ENCODE data around the gene ECE1. TPM values are rescaled to one million over a fixed set of nuclear protein-coding genes. Genes with fewer than 3 reads are reported as not detected.

ECE1 gene
- total RNA-seq, 1 experiment from 2014 or later, result 101 TPM

DNA sequence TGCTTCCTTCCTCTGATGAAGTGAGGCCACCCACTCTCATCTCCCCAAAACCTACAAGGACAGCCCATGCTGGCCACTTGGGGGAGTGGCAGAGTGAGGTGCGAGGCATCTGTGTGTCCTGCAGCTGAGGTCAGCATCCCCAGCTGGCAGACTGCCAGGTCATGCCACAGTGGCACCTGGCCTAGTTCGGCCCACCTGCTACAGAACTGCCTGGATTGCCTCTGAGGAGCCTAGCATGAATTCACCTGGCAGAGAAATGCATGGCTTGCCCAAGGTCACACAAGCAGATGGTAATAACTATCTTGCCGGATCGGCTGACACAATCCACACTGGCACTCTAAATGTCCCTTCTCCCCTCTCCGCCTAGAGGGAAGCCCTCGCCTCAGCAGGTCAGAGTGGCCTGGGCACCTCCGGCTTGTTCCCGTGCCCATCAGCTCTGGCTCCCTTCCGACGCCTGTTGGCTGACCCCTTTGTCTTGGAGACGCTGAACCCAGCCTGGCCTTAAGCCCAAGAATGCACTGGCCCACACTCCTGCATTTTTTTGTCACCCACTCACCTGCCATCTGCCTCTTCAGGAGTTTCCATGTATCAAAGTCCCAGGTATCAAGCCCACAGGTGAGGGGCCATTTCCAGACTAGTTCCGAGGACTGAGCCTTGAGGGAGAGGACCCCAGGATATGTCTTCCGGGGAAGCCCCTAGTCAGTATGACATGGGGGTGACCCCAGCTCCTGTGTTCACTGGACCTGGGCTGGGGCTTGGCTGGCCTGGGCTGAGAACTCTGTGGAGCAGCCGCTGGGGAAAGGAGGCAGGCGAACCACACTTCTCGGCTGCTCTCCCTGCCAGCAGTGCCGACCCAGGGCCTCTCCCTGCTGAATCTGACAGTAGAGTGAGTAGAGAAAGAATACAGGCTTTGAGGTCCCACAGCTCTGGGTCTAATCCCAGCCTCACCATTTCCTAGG is 21.7 kb downstream of the ECE1 start:
- Mint-ChIP-seq H3K27me3 (ENCODE audit: unreplicated experiment) (no peaks in the 10 kb centered on the region), H3K4me3 (ENCODE audit: low read depth, unreplicated experiment) (peak overlapping the region; percentile 14), H3K4me1 (ENCODE audit: low read depth, unreplicated experiment) (peaks cover 17% of the 10 kb centered on the region), H3K9me3 (ENCODE audit: low read depth, unreplicated experiment) (no peaks in the 10 kb centered on the region), H3K36me3 (ENCODE audit: insufficient read depth, unreplicated experiment) (peaks cover 22% of the 10 kb centered on the region), H3K27ac (ENCODE audit: unreplicated experiment) (peak overlapping the region; percentile 84)
- CTCF ChIA-PET, result interaction anchor here (1.1 to 1.5 kb wide), 3 partner anchors 56 to 66 kb away, joined by 3 to 5 read pairs (median 4); no protein-coding TSS in a partner anchor
- TF ChIP-seq, protein P1, sequence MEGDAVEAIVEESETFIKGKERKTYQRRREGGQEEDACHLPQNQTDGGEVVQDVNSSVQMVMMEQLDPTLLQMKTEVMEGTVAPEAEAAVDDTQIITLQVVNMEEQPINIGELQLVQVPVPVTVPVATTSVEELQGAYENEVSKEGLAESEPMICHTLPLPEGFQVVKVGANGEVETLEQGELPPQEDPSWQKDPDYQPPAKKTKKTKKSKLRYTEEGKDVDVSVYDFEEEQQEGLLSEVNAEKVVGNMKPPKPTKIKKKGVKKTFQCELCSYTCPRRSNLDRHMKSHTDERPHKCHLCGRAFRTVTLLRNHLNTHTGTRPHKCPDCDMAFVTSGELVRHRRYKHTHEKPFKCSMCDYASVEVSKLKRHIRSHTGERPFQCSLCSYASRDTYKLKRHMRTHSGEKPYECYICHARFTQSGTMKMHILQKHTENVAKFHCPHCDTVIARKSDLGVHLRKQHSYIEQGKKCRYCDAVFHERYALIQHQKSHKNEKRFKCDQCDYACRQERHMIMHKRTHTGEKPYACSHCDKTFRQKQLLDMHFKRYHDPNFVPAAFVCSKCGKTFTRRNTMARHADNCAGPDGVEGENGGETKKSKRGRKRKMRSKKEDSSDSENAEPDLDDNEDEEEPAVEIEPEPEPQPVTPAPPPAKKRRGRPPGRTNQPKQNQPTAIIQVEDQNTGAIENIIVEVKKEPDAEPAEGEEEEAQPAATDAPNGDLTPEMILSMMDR (IDR thresholded peaks at IDR 0.05; ENCODE audit: unreplicated experiment), result no peak
- intact Hi-C loops (cut with micrococcal nuclease; ENCODE audit: unreplicated experiment), result no loop called here
- DNase-seq, result peak; percentile 60
- BruUV-seq (replicated peaks), result no TSS peak

GRCh38 chr1:21267191-21268077 is 22.8 kb downstream of the ECE1 start:
- intact Hi-C loops (cut with micrococcal nuclease; ENCODE audit: unreplicated experiment), result no loop called here
- CTCF ChIA-PET, result no interaction called here
- no peak overlapping the region for H3K4me3 Mint-ChIP-seq (ENCODE audit: low read depth, unreplicated experiment)
- TF ChIP-seq, protein P1 (IDR thresholded peaks at IDR 0.05; ENCODE audit: unreplicated experiment), result no peak
- no peaks in the 10 kb centered on the region for H3K9me3 Mint-ChIP-seq (ENCODE audit: low read depth, unreplicated experiment)
- BruUV-seq (replicated peaks), result no TSS peak
- peaks cover 25% of the 10 kb centered on the region for H3K36me3 Mint-ChIP-seq (ENCODE audit: insufficient read depth, unreplicated experiment)
- H3K4me1 Mint-ChIP-seq (ENCODE audit: low read depth, unreplicated experiment), result peaks cover 23% of the 10 kb centered on the region
- no peak for DNase-seq
- no peak overlapping the region for H3K27ac Mint-ChIP-seq (ENCODE audit: unreplicated experiment)
- H3K27me3 Mint-ChIP-seq (ENCODE audit: unreplicated experiment), result no peaks in the 10 kb centered on the region

DNA sequence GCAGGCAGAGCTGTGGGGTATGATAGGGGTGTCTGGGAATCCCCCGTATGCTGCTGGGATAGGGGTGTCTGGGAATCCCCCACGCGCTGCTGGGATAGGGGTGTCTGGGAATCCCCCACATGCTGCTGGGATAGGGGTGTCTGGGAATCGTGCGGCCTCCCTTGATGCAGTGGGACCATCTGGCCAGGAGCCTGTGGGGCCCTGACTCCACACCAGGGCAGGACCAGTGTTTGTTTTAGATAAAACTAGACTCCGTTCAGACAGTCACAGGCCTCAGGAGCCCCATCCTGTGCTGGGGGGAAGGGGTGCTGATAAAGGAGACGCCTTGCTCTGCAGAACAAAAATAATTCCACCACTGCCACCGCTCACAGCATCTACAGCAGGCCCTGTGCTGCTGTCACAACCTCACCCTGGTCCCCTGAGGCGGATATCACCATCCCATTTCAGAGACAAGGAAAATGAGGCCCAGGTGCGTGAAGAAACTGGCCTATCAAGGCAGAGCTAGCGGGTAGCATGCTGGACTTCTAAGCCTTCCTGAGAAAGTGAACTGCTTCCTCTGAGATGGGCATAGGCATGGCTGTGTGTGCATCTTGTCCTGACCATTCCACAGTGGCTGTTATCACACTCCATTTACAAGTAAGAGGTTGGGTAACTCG is 24.0 kb downstream of the ECE1 start:
- peaks cover 35% of the 10 kb centered on the region for H3K4me1 Mint-ChIP-seq (ENCODE audit: low read depth, unreplicated experiment)
- BruUV-seq (replicated peaks), result no TSS peak
- intact Hi-C loops (cut with micrococcal nuclease; ENCODE audit: unreplicated experiment), result no loop called here
- no peaks in the 10 kb centered on the region for H3K27me3 Mint-ChIP-seq (ENCODE audit: unreplicated experiment)
- no peak for DNase-seq
- CTCF ChIA-PET, result no interaction called here
- no peak overlapping the region for H3K27ac Mint-ChIP-seq (ENCODE audit: unreplicated experiment)
- H3K36me3 Mint-ChIP-seq (ENCODE audit: insufficient read depth, unreplicated experiment), result peaks cover 36% of the 10 kb centered on the region
- TF ChIP-seq, protein P1 (IDR thresholded peaks at IDR 0.05; ENCODE audit: unreplicated experiment), result no peak
- H3K9me3 Mint-ChIP-seq (ENCODE audit: low read depth, unreplicated experiment), result no peaks in the 10 kb centered on the region
- no peak overlapping the region for H3K4me3 Mint-ChIP-seq (ENCODE audit: low read depth, unreplicated experiment)

- H3K27ac Mint-ChIP-seq (ENCODE audit: unreplicated experiment), result no peak overlapping the region
- CTCF ChIA-PET, result no interaction called here
These were observed 24.6 kb downstream of the ECE1 start for GRCh38 chr1:21265644-21266043.

More at GRCh38 chr1:21265644-21266043, 24.6 kb downstream of the ECE1 start:
- DNase-seq, result no peak
- no peak overlapping the region for H3K4me3 Mint-ChIP-seq (ENCODE audit: low read depth, unreplicated experiment)
- peaks cover 40% of the 10 kb centered on the region for H3K36me3 Mint-ChIP-seq (ENCODE audit: insufficient read depth, unreplicated experiment)
- no peaks in the 10 kb centered on the region for H3K27me3 Mint-ChIP-seq (ENCODE audit: unreplicated experiment)
- H3K4me1 Mint-ChIP-seq (ENCODE audit: low read depth, unreplicated experiment), result peaks cover 41% of the 10 kb centered on the region
- intact Hi-C loops (cut with micrococcal nuclease; ENCODE audit: unreplicated experiment), result no loop called here
- TF ChIP-seq, protein P1 (IDR thresholded peaks at IDR 0.05; ENCODE audit: unreplicated experiment), result no peak
- no peaks in the 10 kb centered on the region for H3K9me3 Mint-ChIP-seq (ENCODE audit: low read depth, unreplicated experiment)
- no TSS peak for BruUV-seq (replicated peaks)
